Suprapubic skin (tissue), 4 donors: ENCODE results near the gene ABHD1. TPM values are rescaled to one million over a fixed set of nuclear protein-coding genes. Genes with fewer than 3 reads are reported as not detected.

Source experiments
- DNase-seq, 2 donors: peaks; one replicate each; pipeline ENCODE4 v3.0.0-alpha.2; 2019; ENCODE audit warnings: low spot score in 2 of 2
- H3K27ac ChIP-seq: fragments of 200-600 bp; sonication (generic); one replicate; pipeline ENCODE4 v1.5.1; 2019
- H3K27me3 ChIP-seq: fragments of 200-600 bp; sonication (generic); one replicate; pipeline ENCODE4 v1.5.1; 2019
- H3K36me3 ChIP-seq: fragments of 200-600 bp; sonication (generic); one replicate; pipeline ENCODE4 v1.5.1; 2019
- H3K4me1 ChIP-seq: fragments of 200-600 bp; sonication (generic); one replicate; pipeline ENCODE4 v1.5.1; 2019
- H3K4me3 ChIP-seq: fragments of 200-600 bp; sonication (generic); one replicate; pipeline ENCODE4 v1.5.1; 2019; ENCODE audit warnings: mild to moderate bottlenecking
- H3K9me3 ChIP-seq: fragments of 200-600 bp; sonication (generic); one replicate; pipeline ENCODE4 v1.5.1; 2019
- EP300 ChIP-seq: sonication (generic); formaldehyde crosslinking; IDR thresholded peaks from one replicate; pipeline ENCODE4 v1.6.1; 2017; ENCODE audit warnings: antibody characterized with exemption
- POLR2A ChIP-seq, 2 donors: fragments of 450-650 bp; IDR thresholded peaks; one replicate each; pipeline ENCODE4 v1.6.1; 2017; ENCODE audit warnings: antibody characterized with exemption in 2 of 2, mild to moderate bottlenecking in 2 of 2, moderate library complexity in 2 of 2
- POLR2AphosphoS5 ChIP-seq, 3 donors: sonication (generic); formaldehyde crosslinking; IDR thresholded peaks; one replicate each; pipeline ENCODE4 v1.6.1; 2017; ENCODE audit warnings: antibody characterized with exemption in 3 of 3
- WGBS: methylation state at CpG from one replicate; pipeline ENCODE4 v1.1.5; 2018; 5-methylcytosine and 5-hydroxymethylcytosine counted together
- total RNA-seq, 4 donors: library from RNA; depleted of rRNA; stranded (reverse); fragments of >200 nt; gene quantifications; one replicate each; pipeline ENCODE4 v1.1.0, GENCODE V29; 2016
- TF ChIP-seq, protein P1 (sequence below), 2 donors: fragments of 200-600 bp in 1 of 2; fragments of 450-650 bp in 1 of 2; sonication (generic) in 1 of 2; IDR thresholded peaks; one replicate each; pipeline ENCODE4 v1.5.1; 2016 to 2019; ENCODE audit warnings: antibody characterized with exemption in 2 of 2, mild to moderate bottlenecking in 1 of 2, moderate library complexity in 1 of 2

Gene ABHD1
- total RNA-seq, 4 donors from 2014 or later, result not detected

- no peak for DNase-seq
- Histone ChIP-seq H3K27me3 (no peaks in the 10 kb centered on the region), H3K4me3 (peak overlapping the region; percentile 37), H3K9me3 (no peaks in the 10 kb centered on the region), H3K27ac (no peak overlapping the region), H3K4me1 (peaks cover 10% of the 10 kb centered on the region), H3K36me3 (no peaks in the 10 kb centered on the region)
- 10% methylated on average over 10 of the region's 18 CpGs for WGBS
- TF ChIP-seq POLR2AphosphoS5 (IDR thresholded peaks at IDR 0.05) (no peak), POLR2A (IDR thresholded peaks at IDR 0.05) (no peak), EP300 (no peak)
- TF ChIP-seq, protein P1, sequence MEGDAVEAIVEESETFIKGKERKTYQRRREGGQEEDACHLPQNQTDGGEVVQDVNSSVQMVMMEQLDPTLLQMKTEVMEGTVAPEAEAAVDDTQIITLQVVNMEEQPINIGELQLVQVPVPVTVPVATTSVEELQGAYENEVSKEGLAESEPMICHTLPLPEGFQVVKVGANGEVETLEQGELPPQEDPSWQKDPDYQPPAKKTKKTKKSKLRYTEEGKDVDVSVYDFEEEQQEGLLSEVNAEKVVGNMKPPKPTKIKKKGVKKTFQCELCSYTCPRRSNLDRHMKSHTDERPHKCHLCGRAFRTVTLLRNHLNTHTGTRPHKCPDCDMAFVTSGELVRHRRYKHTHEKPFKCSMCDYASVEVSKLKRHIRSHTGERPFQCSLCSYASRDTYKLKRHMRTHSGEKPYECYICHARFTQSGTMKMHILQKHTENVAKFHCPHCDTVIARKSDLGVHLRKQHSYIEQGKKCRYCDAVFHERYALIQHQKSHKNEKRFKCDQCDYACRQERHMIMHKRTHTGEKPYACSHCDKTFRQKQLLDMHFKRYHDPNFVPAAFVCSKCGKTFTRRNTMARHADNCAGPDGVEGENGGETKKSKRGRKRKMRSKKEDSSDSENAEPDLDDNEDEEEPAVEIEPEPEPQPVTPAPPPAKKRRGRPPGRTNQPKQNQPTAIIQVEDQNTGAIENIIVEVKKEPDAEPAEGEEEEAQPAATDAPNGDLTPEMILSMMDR (IDR thresholded peaks at IDR 0.05), result no peak
Measured at GRCh38 chr2:27095745-27096651, 27.6 kb upstream of the ABHD1 start.

DNA sequence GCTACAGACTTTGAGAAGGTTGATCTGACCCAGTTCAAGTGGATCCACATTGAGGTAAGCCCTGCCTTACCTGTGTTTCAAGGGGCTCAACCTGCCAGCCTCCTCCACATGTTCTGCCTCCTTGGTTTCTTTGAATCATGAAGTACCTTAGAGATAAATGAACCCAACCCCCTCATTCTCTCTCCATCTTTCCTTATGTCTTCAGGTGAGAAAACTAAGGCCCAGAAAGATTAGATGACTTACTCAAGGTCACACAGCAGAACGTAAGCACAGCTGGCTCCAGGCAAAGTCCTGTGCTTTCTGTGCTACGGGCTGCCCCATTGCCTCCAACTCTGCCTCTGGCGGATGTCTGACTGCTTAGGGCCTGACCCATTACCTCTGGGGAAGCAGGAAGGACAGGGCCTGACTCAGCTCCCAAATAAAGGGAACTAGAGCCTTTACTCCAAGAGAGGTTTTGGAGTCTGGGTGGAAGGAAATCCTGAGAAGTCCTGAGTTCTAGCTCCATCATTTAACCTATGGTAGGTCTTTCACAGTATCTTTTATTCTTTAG is 26.8 kb upstream of the ABHD1 start:
- no peak overlapping the region for H3K4me3 ChIP-seq
- H3K27ac ChIP-seq, result no peak overlapping the region
- DNase-seq, result no peak
- peaks cover 10% of the 10 kb centered on the region for H3K4me1 ChIP-seq
- no peaks in the 10 kb centered on the region for H3K9me3 ChIP-seq
- no peak for TF ChIP-seq EP300
- TF ChIP-seq, protein P1 (IDR thresholded peaks at IDR 0.05), result no peak
- no peak for TF ChIP-seq POLR2AphosphoS5 (IDR thresholded peaks at IDR 0.05)
- TF ChIP-seq POLR2A (IDR thresholded peaks at IDR 0.05), result no peak
- WGBS, result 82% methylated on average over 3 of the region's 3 CpGs
- H3K27me3 ChIP-seq, result no peaks in the 10 kb centered on the region
- no peaks in the 10 kb centered on the region for H3K36me3 ChIP-seq

DNA sequence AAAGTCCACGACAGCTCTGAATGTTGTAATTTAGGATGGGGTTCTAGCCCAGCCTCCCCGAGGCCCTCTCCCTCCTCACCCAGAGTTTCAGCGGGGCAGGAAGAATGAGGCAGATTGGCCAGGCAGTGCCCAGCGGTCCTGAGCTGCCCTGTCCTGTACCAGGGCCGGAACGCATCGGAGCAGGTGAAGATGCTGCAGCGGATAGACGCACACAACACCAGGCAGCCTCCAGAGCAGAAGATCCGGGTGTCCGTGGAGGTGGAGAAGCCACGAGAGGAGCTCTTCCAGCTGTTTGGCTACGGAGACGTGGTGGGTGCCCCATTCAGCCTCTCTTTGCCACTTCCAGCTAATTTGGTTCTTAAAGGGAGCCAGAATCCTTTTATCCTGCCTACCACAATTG is 26.3 kb upstream of the ABHD1 start:
- Histone ChIP-seq H3K27me3 (no peaks in the 10 kb centered on the region), H3K27ac (no peak overlapping the region), H3K36me3 (no peaks in the 10 kb centered on the region), H3K4me3 (no peak overlapping the region), H3K9me3 (no peaks in the 10 kb centered on the region), H3K4me1 (peaks cover 10% of the 10 kb centered on the region)
- no peak for TF ChIP-seq POLR2AphosphoS5 (IDR thresholded peaks at IDR 0.05)
- TF ChIP-seq, protein P1 (IDR thresholded peaks at IDR 0.05), result no peak
- no peak for TF ChIP-seq POLR2A (IDR thresholded peaks at IDR 0.05)
- no peak for TF ChIP-seq EP300
- DNase-seq, result no peak
- WGBS, result 86% methylated on average over 12 of the region's 14 CpGs

DNA sequence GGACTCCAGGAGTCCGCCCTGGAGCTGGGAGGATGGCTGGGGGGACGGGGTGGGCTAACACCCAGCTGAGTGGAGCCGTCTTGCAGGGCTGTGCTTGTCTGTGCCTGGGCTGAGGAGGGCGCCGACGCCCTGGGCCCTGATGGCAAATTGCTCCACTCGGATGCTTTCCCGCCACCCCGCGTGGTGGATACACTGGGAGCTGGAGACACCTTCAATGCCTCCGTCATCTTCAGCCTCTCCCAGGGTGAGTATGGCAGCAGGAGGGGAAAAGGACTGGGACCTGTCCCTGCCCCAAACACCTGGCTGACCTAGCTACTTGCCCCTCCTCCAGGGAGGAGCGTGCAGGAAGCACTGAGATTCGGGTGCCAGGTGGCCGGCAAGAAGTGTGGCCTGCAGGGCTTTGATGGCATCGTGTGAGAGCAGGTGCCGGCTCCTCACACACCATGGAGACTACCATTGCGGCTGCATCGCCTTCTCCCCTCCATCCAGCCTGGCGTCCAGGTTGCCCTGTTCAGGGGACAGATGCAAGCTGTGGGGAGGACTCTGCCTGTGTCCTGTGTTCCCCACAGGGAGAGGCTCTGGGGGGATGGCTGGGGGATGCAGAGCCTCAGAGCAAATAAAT is 24.2 kb upstream of the ABHD1 start:
- H3K27ac ChIP-seq, result no peak overlapping the region
- no peak overlapping the region for H3K4me3 ChIP-seq
- 85% methylated on average over 10 of the region's 19 CpGs for WGBS
- no peak for DNase-seq
- TF ChIP-seq POLR2AphosphoS5 (IDR thresholded peaks at IDR 0.05), result no peak
- no peaks in the 10 kb centered on the region for H3K9me3 ChIP-seq
- H3K36me3 ChIP-seq, result no peaks in the 10 kb centered on the region
- no peaks in the 10 kb centered on the region for H3K27me3 ChIP-seq
- peaks cover 10% of the 10 kb centered on the region for H3K4me1 ChIP-seq

DNA sequence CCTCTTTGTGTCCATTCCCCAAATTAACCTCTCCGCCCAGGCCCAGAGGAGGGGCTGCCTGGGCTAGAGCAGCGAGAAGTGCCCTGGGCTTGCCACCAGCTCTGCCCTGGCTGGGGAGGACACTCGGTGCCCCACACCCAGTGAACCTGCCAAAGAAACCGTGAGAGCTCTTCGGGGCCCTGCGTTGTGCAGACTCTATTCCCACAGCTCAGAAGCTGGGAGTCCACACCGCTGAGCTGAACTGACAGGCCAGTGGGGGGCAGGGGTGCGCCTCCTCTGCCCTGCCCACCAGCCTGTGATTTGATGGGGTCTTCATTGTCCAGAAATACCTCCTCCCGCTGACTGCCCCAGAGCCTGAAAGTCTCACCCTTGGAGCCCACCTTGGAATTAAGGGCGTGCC is 23.6 kb upstream of the ABHD1 start:
- 88% methylated on average over 5 of the region's 10 CpGs for WGBS
- no peak overlapping the region for H3K4me3 ChIP-seq
- no peaks in the 10 kb centered on the region for H3K27me3 ChIP-seq
- no peaks in the 10 kb centered on the region for H3K36me3 ChIP-seq
- no peaks in the 10 kb centered on the region for H3K9me3 ChIP-seq
- TF ChIP-seq, protein P1 (IDR thresholded peaks at IDR 0.05), result no peak
- no peak for TF ChIP-seq POLR2AphosphoS5 (IDR thresholded peaks at IDR 0.05)
- no peak for TF ChIP-seq EP300
- no peak for TF ChIP-seq POLR2A (IDR thresholded peaks at IDR 0.05)
- no peak overlapping the region for H3K27ac ChIP-seq
- no peak for DNase-seq
- H3K4me1 ChIP-seq, result peaks cover 10% of the 10 kb centered on the region
